ENCODE measurements around the gene VILL.

DNA sequence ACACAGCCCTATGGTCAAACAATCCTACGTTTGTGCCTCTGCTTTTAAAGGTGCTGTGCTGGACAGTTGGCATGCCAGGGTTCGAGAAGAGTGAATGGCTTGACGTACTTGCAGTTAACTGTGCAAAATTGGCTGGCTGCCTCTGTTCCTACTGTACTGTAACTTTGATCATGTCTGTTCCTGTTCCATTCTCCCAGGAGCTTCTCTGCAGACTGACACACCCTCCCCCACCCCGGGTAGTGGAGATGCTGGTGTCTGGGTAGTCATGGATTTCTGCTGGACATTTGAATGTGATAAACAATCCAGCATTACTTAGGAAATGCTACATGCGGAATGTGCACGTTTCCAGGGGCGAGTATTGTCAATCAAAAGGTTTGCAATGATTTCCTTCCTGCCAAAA, 6.5 kb upstream of the VILL start:
- TF ChIP-seq, protein P1, sequence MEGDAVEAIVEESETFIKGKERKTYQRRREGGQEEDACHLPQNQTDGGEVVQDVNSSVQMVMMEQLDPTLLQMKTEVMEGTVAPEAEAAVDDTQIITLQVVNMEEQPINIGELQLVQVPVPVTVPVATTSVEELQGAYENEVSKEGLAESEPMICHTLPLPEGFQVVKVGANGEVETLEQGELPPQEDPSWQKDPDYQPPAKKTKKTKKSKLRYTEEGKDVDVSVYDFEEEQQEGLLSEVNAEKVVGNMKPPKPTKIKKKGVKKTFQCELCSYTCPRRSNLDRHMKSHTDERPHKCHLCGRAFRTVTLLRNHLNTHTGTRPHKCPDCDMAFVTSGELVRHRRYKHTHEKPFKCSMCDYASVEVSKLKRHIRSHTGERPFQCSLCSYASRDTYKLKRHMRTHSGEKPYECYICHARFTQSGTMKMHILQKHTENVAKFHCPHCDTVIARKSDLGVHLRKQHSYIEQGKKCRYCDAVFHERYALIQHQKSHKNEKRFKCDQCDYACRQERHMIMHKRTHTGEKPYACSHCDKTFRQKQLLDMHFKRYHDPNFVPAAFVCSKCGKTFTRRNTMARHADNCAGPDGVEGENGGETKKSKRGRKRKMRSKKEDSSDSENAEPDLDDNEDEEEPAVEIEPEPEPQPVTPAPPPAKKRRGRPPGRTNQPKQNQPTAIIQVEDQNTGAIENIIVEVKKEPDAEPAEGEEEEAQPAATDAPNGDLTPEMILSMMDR (IDR thresholded peaks at IDR 0.05) = no peak
- TF ChIP-seq POLR2A (IDR thresholded peaks at IDR 0.05) = no peak

Data from adrenal gland (tissue), 5 donors.